GM23338 (cell line): ENCODE measurements around the gene TLE2.

Source experiments
- CREB1 ChIP-seq: fragments of 250-450 bp; sonication (Bioruptor Pico); IDR thresholded peaks from 2 replicates; pipeline ENCODE4 v1.5.0; 2020; ENCODE audit warnings: low read depth, mild to moderate bottlenecking, moderate library complexity
- CTCF ChIP-seq, 2 experiments: fragments of 200-600 bp in 1 of 2; sonication (generic) in 1 of 2; conservative IDR thresholded peaks; 2 replicates each; pipeline versions ENCODE4 v1.5.1 to v1.6.1; 2016 to 2017; ENCODE audit warnings: antibody characterized with exemption in 2 of 2, low read depth in 2 of 2, mild to moderate bottlenecking in 2 of 2, moderate library complexity in 1 of 2
- ETS1 ChIP-seq: IDR thresholded peaks from 2 replicates; pipeline ENCODE4 v1.6.1; 2016; ENCODE audit warnings: antibody characterized with exemption
- EZH2 ChIP-seq: fragments of 200-600 bp; sonication (generic); IDR thresholded peaks from one replicate; pipeline ENCODE4 v1.8.0; 2017; ENCODE audit warnings: antibody characterized with exemption, mild to moderate bottlenecking, low read depth; ENCODE audit not compliant: unreplicated experiment
- EZH2phosphoT487 ChIP-seq: fragments of 200-600 bp; sonication (generic); IDR thresholded peaks from one replicate; pipeline ENCODE4 v1.8.1; 2018; ENCODE audit warnings: antibody characterized with exemption; ENCODE audit not compliant: unreplicated experiment
- JUNB ChIP-seq: IDR thresholded peaks from one replicate; pipeline ENCODE4 v1.6.1; 2016; ENCODE audit warnings: antibody characterized with exemption; ENCODE audit not compliant: unreplicated experiment
- NANOG ChIP-seq: IDR thresholded peaks from 2 replicates; pipeline ENCODE4 v1.6.1; 2016; ENCODE audit warnings: antibody characterized with exemption, borderline replicate concordance
- POLR2AphosphoS5 ChIP-seq: IDR thresholded peaks from 2 replicates; pipeline ENCODE4 v1.6.1; 2016; ENCODE audit warnings: antibody characterized with exemption, low read depth
- REST ChIP-seq: IDR thresholded peaks from one replicate; pipeline ENCODE4 v1.6.1; 2018; ENCODE audit warnings: antibody characterized with exemption; ENCODE audit not compliant: unreplicated experiment
- ZNF331 ChIP-seq: fragments of 250-450 bp; sonication (Bioruptor Pico); IDR thresholded peaks from 2 replicates; pipeline ENCODE4 v1.5.0; 2020; ENCODE audit warnings: low read depth, mild to moderate bottlenecking, moderate library complexity

- no peak for TF ChIP-seq CTCF (conservative IDR thresholded peaks at IDR 0.05; ENCODE audit: low read depth in 2 of 2)
- no peak for TF ChIP-seq CREB1 (CRISPR knock-in tag)
- no peak for TF ChIP-seq EZH2
- TF ChIP-seq POLR2AphosphoS5: no peak
- no peak for TF ChIP-seq REST
- no peak for TF ChIP-seq EZH2phosphoT487
- no peak for TF ChIP-seq ZNF331 (CRISPR knock-in tag)
- TF ChIP-seq NANOG: no peak
- no peak for TF ChIP-seq ETS1
- no peak for TF ChIP-seq JUNB
Measured at GRCh38 chr19:3073159-3073563, 44.1 kb upstream of the TLE2 start.
